Testis (tissue), 2 donors: Measurements from ENCODE around the gene DENND1C.

Experiments
- CTCF ChIP-seq, 3 experiments: fragments of 450-650 bp in 2 of 3; fragments of 200-600 bp in 1 of 3; sonication (generic) in 1 of 3; IDR thresholded peaks; one replicate each; pipeline ENCODE4 v1.5.1; 2016 to 2019; ENCODE audit warnings: antibody characterized with exemption in 3 of 3, mild to moderate bottlenecking in 2 of 3, moderate library complexity in 1 of 3
- POLR2A ChIP-seq: fragments of 450-650 bp; IDR thresholded peaks from one replicate; pipeline ENCODE4 v1.6.1; 2017; ENCODE audit warnings: antibody characterized with exemption, mild to moderate bottlenecking, moderate library complexity

DNA sequence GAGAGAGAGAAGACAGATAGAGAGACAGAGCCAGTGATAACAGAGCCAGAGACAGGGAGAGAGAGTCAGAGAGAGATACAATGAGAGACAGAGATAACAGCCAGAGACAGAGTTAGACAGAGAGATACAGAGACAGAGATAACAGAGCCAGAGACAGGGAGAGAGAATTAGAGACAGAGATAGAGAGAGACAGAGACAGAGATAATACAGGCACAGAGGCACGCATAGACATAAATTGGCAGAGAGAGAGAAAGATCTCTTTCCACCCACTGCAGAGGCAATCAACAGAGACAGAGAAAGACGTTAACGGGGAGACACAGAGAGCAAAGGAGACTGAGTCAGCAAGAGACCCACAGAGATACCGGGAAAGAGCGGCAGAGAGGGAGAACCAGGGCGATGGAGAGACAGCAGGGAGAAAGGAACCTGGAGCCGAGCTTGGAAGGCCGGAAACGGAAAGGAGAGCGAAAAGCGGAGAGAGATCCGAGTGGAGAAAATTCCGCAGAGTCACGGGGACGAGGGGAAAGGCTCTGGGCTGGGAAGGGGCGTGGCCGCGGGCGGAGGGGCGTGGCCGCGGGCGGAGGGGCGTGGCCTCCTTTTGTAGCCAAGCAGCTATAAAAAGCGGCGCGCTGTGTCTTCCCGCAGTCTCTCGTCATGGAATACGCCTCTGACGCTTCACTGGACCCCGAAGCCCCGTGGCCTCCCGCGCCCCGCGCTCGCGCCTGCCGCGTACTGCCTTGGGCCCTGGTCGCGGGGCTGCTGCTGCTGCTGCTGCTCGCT lies 49.0 kb upstream of the DENND1C start, which contains the start of gene TNFSF9:
- no peak for TF ChIP-seq CTCF (IDR thresholded peaks at IDR 0.05)
- peak; percentile 87 for TF ChIP-seq POLR2A
